ENCODE data around the gene NR2C2. TPM values are rescaled to one million over a fixed set of nuclear protein-coding genes. Genes with fewer than 3 reads are reported as not detected.

Gene NR2C2
- total RNA-seq, result 66.0 TPM

DNA sequence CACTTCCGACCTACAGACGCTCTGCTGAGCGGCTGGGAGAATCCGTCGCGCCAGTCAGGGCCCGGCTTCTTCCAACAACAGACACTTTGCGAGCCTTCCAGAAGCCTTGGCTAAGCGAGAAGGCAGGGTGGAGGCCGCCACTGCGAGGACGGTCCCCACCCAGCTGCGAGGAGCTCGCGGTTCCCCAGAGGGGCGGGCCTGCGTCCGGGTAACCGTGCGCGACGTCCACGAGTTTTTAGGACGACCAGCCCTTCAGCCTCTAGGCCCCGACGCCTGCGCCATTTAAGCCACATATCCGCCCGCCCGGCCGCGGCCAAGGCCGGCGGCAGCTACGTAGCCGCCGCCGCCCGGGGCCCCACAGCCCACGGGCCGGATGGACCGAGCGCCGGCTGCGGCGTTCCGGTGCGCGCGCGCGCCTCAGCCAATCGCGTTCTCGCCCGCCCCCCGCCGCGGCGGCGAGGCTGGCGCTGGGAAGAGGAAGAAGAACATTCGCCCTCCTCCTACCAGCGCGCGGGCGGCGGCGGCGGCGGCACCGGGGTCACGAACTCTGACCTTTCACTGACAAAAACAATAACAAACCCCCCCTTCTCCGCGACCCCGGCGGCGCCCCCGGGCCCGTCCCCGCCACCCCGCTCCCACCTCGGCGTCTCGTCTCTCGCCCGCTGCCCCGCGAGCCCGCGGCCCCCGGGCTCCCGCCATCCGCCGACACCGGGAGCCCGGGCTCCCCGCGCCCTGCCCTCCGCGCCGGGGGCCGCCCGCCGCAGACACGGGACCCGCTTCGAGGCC lies at the start of gene NR2C2:
Gene NR2C2, plus strand, starts transcription at position 484 of the 786 bp plus-strand sequence. CDS start 56,332 bp downstream, outside the sequence.

DNA sequence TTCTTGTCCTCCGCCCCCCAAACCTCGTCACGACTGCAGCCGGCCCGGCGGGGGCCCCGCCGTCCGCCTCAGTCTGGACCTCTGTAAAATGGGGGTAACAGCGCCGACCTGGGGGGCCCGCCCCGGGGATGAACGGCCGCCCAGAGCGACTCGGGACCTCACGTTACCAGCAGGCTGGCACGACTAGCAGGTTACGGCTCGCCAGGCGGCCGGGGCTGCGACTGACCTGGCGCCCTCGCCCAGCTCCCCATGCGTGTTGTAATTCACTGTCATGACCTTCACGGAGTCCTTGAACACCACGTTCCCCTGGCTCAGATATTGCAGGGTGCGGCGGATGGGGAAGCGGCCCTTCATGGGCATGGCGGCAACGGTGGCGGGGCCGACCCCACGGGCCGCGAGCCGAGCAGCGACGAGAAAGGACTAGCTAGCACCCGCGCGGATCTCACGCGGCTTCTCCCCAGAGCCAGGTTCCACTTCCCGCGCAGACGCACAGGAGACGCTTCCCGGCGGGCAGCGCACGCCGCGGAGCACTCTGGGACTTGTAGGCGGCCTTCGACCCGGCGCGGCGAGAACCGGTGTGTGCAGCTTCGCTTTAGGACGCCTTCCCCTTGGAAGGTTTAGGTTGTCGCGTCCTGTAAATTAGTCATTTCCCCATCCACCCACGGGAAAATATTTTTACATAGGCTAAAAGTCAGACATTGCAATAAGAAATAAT lies 117.6 kb downstream of the NR2C2 start, which contains the start of gene MRPS25:
Gene MRPS25, minus strand, starts transcription at position 481 of the 715 bp plus-strand sequence. Its CDS starts 121 bp downstream, at position 360.

Other genes starting within 250 kb of the NR2C2 start
- gene FGD5, start 128.6 kb upstream of the NR2C2 start, total RNA-seq, result 5.5 TPM
- 28.6 TPM for gene MRPS25, start 117.7 kb downstream of the NR2C2 start, total RNA-seq
- gene RBSN, start 151.6 kb downstream of the NR2C2 start, total RNA-seq, result 58.6 TPM

All from diencephalon (tissue), 1 donor.